22Rv1 (cell line): ENCODE data around the gene NAA25.

Source experiments
- ZFX ChIP-seq: fragments of 450-650 bp; IDR thresholded peaks from 2 replicates; pipeline ENCODE4 v1.6.1; 2017; ENCODE audit warnings: antibody characterized with exemption, borderline replicate concordance
- TF ChIP-seq, protein P1 (sequence below): fragments of 450-650 bp; IDR thresholded peaks from 2 replicates; pipeline ENCODE4 v1.5.1; 2017; ENCODE audit warnings: mild to moderate bottlenecking

DNA sequence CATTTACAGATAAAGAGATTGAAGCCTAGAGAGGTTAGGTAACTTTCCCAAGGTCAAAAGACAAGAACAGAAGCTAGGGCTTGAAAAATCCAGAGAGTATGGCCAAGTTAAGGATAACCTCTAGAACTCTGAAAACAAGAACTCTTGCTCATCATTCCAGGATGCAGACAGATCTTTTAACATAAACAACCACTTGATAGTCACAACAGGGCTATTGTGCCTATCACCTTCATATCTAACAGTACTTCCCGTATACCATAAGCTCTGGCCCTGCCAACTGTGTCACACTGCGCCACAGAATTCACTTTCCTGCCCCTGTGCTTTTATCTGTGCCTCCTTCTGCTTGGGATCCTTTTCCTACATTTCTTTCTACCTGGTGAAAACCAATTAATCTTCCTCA, 77.1 kb downstream of the NAA25 start:
- TF ChIP-seq, protein P1, sequence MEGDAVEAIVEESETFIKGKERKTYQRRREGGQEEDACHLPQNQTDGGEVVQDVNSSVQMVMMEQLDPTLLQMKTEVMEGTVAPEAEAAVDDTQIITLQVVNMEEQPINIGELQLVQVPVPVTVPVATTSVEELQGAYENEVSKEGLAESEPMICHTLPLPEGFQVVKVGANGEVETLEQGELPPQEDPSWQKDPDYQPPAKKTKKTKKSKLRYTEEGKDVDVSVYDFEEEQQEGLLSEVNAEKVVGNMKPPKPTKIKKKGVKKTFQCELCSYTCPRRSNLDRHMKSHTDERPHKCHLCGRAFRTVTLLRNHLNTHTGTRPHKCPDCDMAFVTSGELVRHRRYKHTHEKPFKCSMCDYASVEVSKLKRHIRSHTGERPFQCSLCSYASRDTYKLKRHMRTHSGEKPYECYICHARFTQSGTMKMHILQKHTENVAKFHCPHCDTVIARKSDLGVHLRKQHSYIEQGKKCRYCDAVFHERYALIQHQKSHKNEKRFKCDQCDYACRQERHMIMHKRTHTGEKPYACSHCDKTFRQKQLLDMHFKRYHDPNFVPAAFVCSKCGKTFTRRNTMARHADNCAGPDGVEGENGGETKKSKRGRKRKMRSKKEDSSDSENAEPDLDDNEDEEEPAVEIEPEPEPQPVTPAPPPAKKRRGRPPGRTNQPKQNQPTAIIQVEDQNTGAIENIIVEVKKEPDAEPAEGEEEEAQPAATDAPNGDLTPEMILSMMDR = no peak
- TF ChIP-seq ZFX = no peak
